ENCODE measurements around the gene BTNL9.
"Not testable (repeated sequence)": the region's sequence is repeated elsewhere in the genome, so short reads cannot be mapped to it uniquely, and the experiment has no call there.

The BTNL9 gene

GRCh38 chr5:181042722-181043121 lies 2.7 kb downstream of the BTNL9 start:
- DNase-seq (ENCODE audit: low read depth in 2 of 2), result no peak

- DNase-seq (ENCODE audit: low read depth in 2 of 2), result no peak
Observed at GRCh38 chr5:181043285-181044092, 3.4 kb downstream of the BTNL9 start.

GRCh38 chr5:181044093-181044599 lies 4.1 kb downstream of the BTNL9 start:
- DNase-seq (ENCODE audit: low read depth in 2 of 2), result no peak

- no peak for DNase-seq (ENCODE audit: low read depth in 2 of 2)
Observed at GRCh38 chr5:181044662-181045305, 4.7 kb downstream of the BTNL9 start.

GRCh38 chr5:181045316-181045715 lies 5.2 kb downstream of the BTNL9 start:
- DNase-seq (ENCODE audit: low read depth in 2 of 2), result no peak

- DNase-seq (ENCODE audit: low read depth in 2 of 2), result not testable (repeated sequence)
Observed at GRCh38 chr5:181045857-181046256, 5.8 kb downstream of the BTNL9 start.

- DNase-seq (ENCODE audit: low read depth in 2 of 2), result no peak
Observed at GRCh38 chr5:181047288-181047687, 7.2 kb downstream of the BTNL9 start.

- no peak for DNase-seq (ENCODE audit: low read depth in 2 of 2)
Observed at GRCh38 chr5:181047921-181048320, 7.9 kb downstream of the BTNL9 start.

GRCh38 chr5:181050016-181050415 lies 9.9 kb downstream of the BTNL9 start:
- no peak for DNase-seq (ENCODE audit: low read depth in 2 of 2)

- DNase-seq (ENCODE audit: low read depth in 2 of 2), result no peak
Observed at GRCh38 chr5:181051841-181052671, 12.0 kb downstream of the BTNL9 start.

- no peak for DNase-seq (ENCODE audit: low read depth in 2 of 2)
Observed at GRCh38 chr5:181052672-181053487, 12.8 kb downstream of the BTNL9 start.

GRCh38 chr5:181053488-181054121 lies 13.5 kb downstream of the BTNL9 start:
- DNase-seq (ENCODE audit: low read depth in 2 of 2), result no peak

GRCh38 chr5:181054138-181054537 lies 14.1 kb downstream of the BTNL9 start:
- DNase-seq (ENCODE audit: low read depth in 2 of 2), result no peak

GRCh38 chr5:181054871-181055459 lies 14.9 kb downstream of the BTNL9 start:
- no peak for DNase-seq (ENCODE audit: low read depth in 2 of 2)

- no peak for DNase-seq (ENCODE audit: low read depth in 2 of 2)
Observed at GRCh38 chr5:181056431-181056830, 16.4 kb downstream of the BTNL9 start.

GRCh38 chr5:181058321-181058720 lies 18.3 kb downstream of the BTNL9 start:
- no peak for DNase-seq (ENCODE audit: low read depth in 2 of 2)

GRCh38 chr5:181058786-181059296 lies 18.8 kb downstream of the BTNL9 start:
- DNase-seq (ENCODE audit: low read depth in 2 of 2), result no peak

GRCh38 chr5:181059297-181060230 lies 19.5 kb downstream of the BTNL9 start:
- DNase-seq (ENCODE audit: low read depth in 2 of 2), result no peak

- DNase-seq (ENCODE audit: low read depth in 2 of 2), result no peak
Observed at GRCh38 chr5:181060231-181060590, 20.1 kb downstream of the BTNL9 start.

All from activated CD4-positive, alpha-beta T cell treated with anti-CD3 and anti-CD28 coated beads for 24 hours (primary cell).